GM18505 (cell line): ENCODE results near the gene MYOZ1.

ENCODE experiments used
- ATAC-seq: cut with Tn5 transposase; IDR thresholded peaks from one replicate; pipeline ENCODE4 v1.9.1; 2021; ENCODE audit not compliant: unreplicated experiment
- POLR2A ChIP-seq: IDR thresholded peaks from 4 replicates; pipeline ENCODE4 v1.6.1; 2011; ENCODE audit warnings: borderline replicate concordance; ENCODE audit not compliant: insufficient read depth, insufficient read length; ENCODE audit errors: extremely low read depth

MYOZ1 gene

GRCh38 chr10:73597346-73597745 lies 43.9 kb downstream of the MYOZ1 start:
- ATAC-seq: no peak
- no peak for TF ChIP-seq POLR2A

- no peak for ATAC-seq
- TF ChIP-seq POLR2A: no peak
Measured at GRCh38 chr10:73593812-73594211, 47.5 kb downstream of the MYOZ1 start.

GRCh38 chr10:73593110-73593509 lies 48.2 kb downstream of the MYOZ1 start:
- ATAC-seq: no peak
- TF ChIP-seq POLR2A: no peak

GRCh38 chr10:73591935-73592699 lies 49.2 kb downstream of the MYOZ1 start:
- ATAC-seq: no peak

GRCh38 chr10:73590881-73591799 lies 50.1 kb downstream of the MYOZ1 start, which contains the start of gene USP54:
USP54 (minus strand) TSS chr10:73591342; CDS start chr10:73575658, 15,684 bp downstream.
- TF ChIP-seq POLR2A: no peak
- no peak for ATAC-seq

More at GRCh38 chr10:73591935-73592699, 49.2 kb downstream of the MYOZ1 start:
- TF ChIP-seq POLR2A: no peak

GRCh38 chr10:73589563-73590126 lies 51.6 kb downstream of the MYOZ1 start:
- ATAC-seq: no peak
- TF ChIP-seq POLR2A: no peak

GRCh38 chr10:73588656-73589055 lies 52.6 kb downstream of the MYOZ1 start:
- TF ChIP-seq POLR2A: no peak
- ATAC-seq: no peak

GRCh38 chr10:73586583-73586984 lies 54.7 kb downstream of the MYOZ1 start:
- TF ChIP-seq POLR2A: no peak
- ATAC-seq: no peak

GRCh38 chr10:73585327-73585726 lies 55.9 kb downstream of the MYOZ1 start:
- no peak for ATAC-seq
- TF ChIP-seq POLR2A: no peak

- no peak for TF ChIP-seq POLR2A
- no peak for ATAC-seq
Measured at GRCh38 chr10:73584737-73585136, 56.5 kb downstream of the MYOZ1 start.

- TF ChIP-seq POLR2A: no peak
- no peak for ATAC-seq
Measured at GRCh38 chr10:73581918-73582317, 59.4 kb downstream of the MYOZ1 start.
